ENCODE measurements around the gene PTGES2.

Gene PTGES2

DNA sequence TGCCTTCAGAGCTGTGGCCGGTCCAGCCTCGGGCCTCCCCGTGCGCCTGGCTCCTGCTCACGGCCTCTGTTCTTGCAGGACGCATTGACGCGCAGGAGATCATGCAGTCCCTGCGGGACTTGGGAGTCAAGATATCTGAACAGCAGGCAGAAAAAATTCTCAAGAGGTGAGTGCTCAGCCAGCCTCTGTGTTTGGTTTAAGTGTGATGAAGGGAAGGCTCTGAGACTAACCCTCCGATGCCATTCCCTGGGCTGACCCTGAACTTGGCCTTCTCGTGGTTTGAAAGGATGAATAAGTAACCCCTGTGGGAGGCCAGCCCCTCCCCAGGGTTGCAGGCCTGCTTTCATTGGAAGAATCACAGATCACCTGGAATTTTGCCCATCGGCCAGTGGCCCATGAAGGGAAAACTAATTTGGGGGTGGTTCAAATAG lies 26.3 kb downstream of the PTGES2 start:
- H3K27me3 ChIP-seq, result no peaks in the 10 kb centered on the region
- no peak overlapping the region for H3K4me3 ChIP-seq (ENCODE audit: low read depth, low read length)
- H3K4me1 ChIP-seq, result peaks cover 30% of the 10 kb centered on the region
- TF ChIP-seq, protein P1, sequence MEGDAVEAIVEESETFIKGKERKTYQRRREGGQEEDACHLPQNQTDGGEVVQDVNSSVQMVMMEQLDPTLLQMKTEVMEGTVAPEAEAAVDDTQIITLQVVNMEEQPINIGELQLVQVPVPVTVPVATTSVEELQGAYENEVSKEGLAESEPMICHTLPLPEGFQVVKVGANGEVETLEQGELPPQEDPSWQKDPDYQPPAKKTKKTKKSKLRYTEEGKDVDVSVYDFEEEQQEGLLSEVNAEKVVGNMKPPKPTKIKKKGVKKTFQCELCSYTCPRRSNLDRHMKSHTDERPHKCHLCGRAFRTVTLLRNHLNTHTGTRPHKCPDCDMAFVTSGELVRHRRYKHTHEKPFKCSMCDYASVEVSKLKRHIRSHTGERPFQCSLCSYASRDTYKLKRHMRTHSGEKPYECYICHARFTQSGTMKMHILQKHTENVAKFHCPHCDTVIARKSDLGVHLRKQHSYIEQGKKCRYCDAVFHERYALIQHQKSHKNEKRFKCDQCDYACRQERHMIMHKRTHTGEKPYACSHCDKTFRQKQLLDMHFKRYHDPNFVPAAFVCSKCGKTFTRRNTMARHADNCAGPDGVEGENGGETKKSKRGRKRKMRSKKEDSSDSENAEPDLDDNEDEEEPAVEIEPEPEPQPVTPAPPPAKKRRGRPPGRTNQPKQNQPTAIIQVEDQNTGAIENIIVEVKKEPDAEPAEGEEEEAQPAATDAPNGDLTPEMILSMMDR (IDR thresholded peaks at IDR 0.05; ENCODE audit: low read depth, low read length), result no peak
- DNase-seq, result no peak
- H3K36me3 ChIP-seq, result peaks cover 42% of the 10 kb centered on the region
- no peaks in the 10 kb centered on the region for H3K9me3 ChIP-seq

DNA sequence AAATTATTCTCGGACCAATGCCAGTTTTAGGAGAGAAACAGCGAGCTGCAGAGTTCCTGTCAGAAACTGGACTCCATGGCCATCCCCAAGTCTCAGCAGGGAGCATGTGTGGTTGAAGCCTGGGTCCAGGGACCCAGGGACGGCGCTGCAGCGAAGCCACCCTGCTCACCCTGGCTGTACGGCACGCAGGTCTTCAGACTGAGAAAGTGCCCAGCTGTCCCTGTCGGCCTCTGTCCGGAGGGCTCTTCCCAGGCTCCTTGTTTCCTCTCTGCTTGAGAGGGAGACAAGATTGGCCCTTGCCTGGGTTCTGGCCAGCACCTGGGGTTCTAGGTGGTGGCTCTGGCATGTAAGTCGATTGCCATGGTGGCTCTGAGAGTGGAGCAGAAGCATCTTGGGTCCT lies 26.9 kb downstream of the PTGES2 start:
- TF ChIP-seq, protein P1 (IDR thresholded peaks at IDR 0.05; ENCODE audit: low read depth, low read length), result no peak
- Histone ChIP-seq H3K9me3 (no peaks in the 10 kb centered on the region), H3K4me1 (peaks cover 30% of the 10 kb centered on the region), H3K27me3 (no peaks in the 10 kb centered on the region), H3K36me3 (peaks cover 35% of the 10 kb centered on the region), H3K4me3 (ENCODE audit: low read depth, low read length) (no peak overlapping the region)
- DNase-seq, result no peak

DNA sequence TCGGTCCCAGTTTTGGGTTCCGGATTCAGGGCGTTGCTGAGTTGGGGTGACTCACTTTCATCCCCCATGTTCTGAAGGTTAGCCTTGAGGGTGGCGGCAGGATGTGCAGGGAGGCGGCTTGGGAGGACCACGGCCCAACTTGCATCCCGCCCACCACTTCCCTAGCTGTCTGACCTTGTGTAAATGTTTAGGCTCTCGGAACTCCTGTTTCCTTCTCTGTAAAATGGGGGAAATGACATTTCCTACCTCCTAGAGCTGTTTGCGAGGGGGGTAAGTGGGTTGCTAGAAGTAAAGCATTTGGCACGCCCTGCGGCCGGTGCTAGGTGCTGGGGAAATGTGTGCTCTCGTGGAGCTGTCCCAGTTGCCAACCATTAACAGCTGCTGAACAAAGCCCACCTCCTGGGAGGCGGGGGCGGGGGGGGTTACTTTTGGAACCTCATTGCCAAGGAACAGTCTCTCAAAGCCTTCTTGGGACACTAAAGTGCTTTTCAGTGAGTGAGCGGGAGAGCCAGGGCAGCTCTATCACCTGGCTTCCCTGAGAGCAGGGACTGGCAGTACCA lies 27.5 kb downstream of the PTGES2 start:
- DNase-seq, result no peak
- Histone ChIP-seq H3K36me3 (peaks cover 31% of the 10 kb centered on the region), H3K9me3 (no peaks in the 10 kb centered on the region), H3K27me3 (no peaks in the 10 kb centered on the region), H3K4me1 (peaks cover 35% of the 10 kb centered on the region), H3K4me3 (ENCODE audit: low read depth, low read length) (no peak overlapping the region)
- TF ChIP-seq, protein P1 (IDR thresholded peaks at IDR 0.05; ENCODE audit: low read depth, low read length), result no peak

DNA sequence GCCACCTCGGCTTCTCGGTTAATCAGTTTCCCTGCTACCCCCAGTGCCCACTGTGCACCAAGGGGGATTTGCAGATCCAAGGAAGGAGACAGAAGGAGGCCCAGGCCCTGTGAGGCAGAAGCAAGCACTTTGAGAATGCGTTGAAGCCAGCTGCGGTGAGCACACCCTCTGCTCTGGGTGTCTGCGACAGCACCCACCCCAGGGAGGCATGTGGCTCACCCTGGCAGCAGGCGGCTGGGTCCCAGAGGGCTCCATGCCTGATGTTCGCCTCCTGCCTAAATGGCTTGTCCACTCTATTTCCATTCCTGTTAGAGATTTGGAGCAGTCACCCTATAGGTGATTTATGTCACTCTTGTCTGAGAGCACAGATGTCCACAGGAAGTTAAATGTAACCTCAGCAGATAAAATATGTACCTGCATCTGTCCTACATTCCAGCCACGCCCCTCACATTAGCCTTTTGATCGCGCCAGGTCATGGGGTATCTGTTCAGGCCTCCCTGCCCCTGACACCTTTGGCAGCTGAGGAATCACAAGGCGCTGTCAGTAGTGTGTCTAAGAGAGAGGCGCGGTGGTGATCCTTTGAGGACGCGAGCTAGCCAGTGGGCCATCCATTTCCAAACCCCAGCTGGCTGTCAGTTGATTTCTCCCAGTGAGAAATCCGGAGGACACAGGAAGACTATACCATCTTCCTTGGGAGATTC lies 28.1 kb downstream of the PTGES2 start:
- DNase-seq, result no peak
- peaks cover 34% of the 10 kb centered on the region for H3K36me3 ChIP-seq
- no peaks in the 10 kb centered on the region for H3K9me3 ChIP-seq
- H3K4me1 ChIP-seq, result peaks cover 41% of the 10 kb centered on the region
- H3K4me3 ChIP-seq (ENCODE audit: low read depth, low read length), result no peak overlapping the region
- TF ChIP-seq, protein P1 (IDR thresholded peaks at IDR 0.05; ENCODE audit: low read depth, low read length), result no peak
- H3K27me3 ChIP-seq, result no peaks in the 10 kb centered on the region

DNA sequence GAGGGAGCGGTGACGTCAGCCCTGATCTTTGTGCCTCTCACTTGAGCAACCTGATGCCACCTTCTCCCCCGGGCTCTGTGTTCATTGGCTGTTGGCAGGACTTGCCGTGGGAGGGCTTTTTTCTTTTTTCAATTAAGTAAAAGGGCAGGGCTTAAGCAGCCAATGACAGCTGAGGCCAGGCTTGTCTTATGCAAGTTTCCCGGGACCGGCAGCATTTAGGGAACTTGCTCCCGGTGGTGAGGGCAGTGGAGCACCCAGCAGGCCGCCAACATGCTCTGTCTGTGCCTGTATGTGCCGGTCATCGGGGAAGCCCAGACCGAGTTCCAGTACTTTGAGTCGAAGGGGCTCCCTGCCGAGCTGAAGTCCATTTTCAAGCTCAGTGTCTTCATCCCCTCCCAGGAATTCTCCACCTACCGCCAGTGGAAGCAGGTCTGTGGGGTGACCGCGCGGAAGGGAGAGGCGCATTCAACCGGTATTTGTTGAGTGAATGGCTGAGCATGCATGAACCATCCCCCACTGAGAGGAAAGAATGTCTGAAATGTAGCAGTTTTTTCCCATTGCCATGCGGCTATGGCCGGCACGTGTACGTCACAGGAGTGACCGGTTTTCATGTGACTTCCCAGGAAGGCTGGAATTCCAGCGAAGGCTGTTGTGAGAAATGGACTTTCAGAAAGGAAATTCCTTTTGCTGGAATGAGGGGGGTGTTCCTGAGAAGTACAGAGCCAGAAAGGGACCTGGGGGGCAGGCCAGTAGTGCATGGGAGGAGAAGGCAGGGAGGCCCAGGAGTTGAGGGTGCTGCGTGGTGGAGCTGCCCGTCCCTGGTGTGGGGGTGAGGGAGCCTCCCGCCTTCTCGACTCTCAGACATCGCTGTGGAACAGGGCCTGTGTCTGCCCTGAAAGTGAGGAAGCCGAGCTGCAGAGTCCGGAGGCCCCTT lies 29.0 kb downstream of the PTGES2 start:
- DNase-seq, result no peak
- Histone ChIP-seq H3K4me1 (peaks cover 46% of the 10 kb centered on the region), H3K9me3 (no peaks in the 10 kb centered on the region), H3K36me3 (peaks cover 26% of the 10 kb centered on the region), H3K27me3 (no peaks in the 10 kb centered on the region), H3K4me3 (ENCODE audit: low read depth, low read length) (no peak overlapping the region)
- TF ChIP-seq, protein P1 (IDR thresholded peaks at IDR 0.05; ENCODE audit: low read depth, low read length), result no peak

Data from BE2C (cell line).